ENCODE results near the gene RHBDD3.

The RHBDD3 gene

DNA sequence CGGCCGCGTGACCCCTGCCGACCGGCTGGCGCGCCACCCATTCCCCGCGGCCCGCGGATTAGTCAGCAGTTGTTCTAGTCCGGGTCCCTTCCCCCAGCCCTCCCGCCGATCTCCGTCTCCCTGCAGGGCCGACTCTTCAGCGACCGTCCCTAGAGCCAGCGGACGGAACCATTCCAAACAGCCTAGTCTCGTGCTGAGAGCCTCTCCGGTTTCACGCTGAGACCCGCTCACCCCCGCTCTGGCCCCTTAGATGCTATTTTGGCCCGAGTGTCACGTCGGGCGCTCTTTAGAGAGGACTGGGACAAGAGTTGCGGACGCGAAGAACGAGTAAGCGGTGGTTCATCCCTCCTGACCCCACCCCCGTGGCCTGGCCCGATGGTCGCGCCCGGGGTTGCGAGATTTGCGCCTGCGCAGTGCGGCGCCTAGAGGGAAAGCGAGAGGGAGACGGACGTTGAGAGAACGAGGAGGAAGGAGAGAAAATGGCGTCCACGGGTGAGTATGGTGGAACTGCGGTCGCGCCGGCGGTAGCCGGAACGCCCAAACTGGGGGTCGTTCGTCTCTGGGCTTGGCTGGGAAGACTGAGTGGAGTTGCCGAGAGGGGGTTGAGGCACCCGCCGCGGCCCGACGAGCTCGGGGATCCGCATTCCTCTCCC, at the start of gene RHBDD3, which contains the start of gene EWSR1:
Gene RHBDD3 (minus strand): TSS at position 124 of the 653 bp plus-strand sequence. CDS start 2,355 bp downstream, outside the sequence.
Gene EWSR1 (plus strand): TSS at position 411 of the 653 bp plus-strand sequence. CDS start 69 bp downstream, at position 480.
- peak; percentile 91 to 95 for DNase-seq (ENCODE audit: low read depth in 2 of 2)

DNA sequence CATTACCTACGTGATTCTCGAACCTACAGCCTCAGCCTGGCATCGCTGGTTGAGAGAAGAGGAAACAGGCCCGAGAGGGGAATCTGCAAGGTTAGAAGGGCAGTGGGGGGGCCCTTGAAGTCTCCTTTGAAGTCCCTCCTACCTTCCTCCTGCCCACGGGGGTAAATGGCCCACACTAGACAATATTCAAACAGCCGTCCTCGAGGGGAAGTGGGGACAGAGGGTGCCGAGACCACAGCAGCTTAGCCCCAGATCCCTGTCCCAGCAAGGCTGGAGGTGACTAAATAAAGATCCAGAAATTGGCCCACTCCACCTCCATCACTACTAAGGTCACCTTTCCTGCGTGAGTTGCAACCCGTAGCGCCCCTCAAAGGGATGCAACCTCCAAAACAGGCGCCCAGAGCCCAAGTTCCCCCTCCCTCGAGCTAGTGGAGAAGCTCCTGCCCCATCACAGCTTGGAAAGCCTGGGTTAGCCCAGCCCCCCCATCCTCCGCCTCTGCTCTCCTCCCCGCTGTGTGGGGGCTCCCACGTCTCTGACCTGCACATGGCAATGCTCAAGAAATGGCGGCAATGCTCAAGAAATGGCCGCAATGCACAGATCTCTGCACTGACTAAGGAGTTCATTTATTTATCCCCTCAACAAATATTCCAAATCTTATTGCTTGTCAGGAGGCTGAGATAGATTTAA, 48.5 kb upstream of the RHBDD3 start:
- DNase-seq (ENCODE audit: low read depth in 2 of 2): no peak

DNA sequence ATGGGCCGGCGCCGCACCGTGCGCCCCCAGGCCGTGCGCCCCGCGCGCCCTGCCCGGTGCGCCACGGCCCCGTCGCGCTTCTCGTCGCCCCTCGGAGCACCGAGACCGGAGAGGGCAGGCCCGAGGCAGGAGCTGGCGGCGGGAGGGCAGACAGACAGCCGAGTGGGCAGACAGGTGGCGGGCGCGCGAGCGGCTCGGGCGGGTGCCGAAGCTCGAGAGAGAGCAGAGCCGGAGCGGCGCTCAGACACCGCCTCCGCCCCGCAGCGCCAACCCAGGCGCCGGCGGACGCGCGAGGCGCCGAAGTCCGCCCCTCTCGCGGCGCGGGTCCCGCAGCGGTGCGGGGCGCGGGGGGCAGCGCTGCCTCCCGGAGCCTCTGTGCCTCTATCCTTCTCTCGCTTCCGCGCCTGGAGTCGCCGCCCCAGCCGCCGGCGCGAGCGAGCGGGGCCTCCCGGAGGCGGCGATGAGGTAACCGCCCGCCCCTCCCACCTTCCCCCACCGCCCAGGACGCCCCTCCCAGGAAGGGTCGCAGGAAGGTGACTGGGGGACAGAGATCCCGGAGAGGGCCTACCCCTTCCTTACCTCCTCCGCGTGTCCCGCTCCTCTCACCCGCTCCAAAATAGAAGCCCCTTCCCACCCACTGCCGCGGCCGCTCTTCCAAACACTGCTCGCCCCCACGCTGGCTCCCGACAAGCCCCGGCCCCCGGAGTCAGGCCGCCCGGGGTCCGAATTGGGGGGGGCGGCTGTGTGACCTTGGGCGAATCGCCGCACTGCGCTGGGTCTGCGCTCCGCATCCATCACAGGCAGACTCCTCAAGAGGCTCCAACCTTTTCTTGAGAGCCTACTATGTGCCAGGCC, 47.7 kb upstream of the RHBDD3 start, which contains the start of gene RASL10A:
Gene RASL10A (minus strand): TSS at position 412 of the 855 bp plus-strand sequence. CDS start 451 bp downstream, outside the sequence.
- DNase-seq (ENCODE audit: low read depth in 2 of 2): no peak

DNA sequence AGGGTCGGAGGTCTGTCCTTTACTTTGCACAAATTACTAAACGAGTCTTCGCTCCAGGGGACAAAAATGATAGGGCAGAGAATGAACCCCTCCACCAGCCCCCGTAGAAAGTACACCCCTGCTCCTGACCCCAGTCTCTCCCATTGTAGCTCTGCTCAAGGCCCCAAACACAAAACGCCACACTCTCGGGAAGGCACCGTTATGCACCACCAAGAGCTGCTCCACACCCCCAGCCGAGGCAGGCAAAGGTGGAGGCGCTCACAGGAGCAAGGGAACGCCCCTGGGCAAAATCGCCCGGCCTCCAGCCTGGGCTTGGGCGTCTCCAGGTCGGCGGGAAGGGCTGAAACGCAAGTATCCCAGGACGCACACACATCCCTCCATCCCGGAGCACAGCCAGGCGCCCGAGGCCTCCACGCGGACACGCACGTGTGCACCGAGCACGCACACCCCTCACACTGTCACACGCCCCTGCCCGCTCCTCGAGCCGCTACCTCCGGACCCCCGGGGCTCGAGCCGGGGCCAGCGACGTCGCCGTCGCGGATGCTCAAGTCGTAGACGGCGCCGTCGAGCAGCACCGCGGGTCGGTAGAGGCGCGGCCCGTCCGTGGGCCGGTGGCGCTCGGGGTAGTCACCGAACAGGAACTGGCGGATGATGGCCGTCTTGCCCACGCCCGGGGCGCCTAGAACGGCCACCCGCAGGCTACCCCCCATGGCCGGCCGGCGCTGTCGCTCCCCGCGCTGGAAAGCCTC, 46.9 kb upstream of the RHBDD3 start:
- DNase-seq (ENCODE audit: low read depth in 2 of 2): no peak

DNA sequence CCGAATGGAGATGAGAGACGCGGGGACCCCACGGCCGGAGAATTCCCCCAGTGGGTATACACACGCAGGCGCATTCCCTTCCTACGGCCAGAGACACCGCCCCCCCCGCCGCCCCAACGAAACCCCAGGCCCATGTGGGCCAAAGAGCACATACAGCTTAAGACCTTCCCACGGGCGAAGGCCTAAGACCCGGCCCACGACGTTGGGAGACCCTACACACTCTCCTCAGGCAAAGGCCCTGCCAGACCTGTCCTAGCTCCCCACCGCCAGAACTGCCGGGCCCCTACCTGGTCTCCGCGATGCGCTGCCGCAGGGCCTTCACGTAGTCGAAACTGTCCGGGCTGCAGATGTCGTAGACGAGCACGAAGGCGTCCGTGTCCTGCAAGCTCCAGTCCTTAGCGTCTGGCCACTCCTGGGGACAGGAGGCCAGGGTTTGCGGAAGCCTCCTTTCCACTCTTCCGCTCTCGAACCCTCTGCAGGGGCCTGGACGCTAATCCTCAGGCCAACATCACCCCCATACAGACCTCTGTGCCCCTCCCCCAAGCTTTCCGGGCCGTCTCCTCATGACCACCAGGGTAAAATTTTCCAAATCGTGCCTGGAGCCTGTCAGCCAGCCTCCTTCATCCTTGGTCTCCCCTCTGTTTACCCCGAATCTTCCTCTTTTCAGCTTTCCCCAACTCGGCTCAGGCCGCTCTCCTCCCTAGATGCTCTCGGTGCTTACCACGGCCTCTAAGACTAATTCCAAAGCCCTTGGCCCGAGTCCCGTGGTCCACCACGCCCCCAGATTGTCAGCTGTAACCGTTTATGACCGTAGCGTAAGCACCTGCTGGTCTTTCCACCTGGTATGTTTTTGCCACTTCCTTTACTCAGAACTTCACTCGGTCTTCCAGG, 46.0 kb upstream of the RHBDD3 start:
- no peak for DNase-seq (ENCODE audit: low read depth in 2 of 2)

DNA sequence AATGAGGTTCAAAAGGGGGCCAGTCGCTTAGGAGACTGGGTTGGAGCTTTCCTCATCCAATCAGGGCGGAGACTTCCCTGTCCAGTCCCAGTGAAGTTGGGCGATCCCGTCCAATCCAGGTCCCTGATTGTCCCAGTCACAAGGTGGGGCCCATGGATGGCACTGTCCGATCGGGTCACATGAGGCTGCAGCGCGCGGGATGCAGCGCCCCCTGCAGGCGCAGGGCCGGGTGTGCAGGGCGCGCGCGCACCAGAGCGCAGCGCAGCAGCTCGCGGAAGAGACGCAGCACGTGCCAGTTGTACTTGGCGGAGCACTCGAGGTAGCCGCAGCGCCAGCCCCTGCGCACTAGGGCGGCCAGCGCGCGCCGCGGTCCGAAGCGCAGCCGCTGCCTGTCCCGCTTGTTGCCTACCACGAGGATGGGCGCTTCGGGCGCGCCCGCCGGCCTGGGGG, 45.4 kb upstream of the RHBDD3 start:
- DNase-seq (ENCODE audit: low read depth in 2 of 2): no peak

DNA sequence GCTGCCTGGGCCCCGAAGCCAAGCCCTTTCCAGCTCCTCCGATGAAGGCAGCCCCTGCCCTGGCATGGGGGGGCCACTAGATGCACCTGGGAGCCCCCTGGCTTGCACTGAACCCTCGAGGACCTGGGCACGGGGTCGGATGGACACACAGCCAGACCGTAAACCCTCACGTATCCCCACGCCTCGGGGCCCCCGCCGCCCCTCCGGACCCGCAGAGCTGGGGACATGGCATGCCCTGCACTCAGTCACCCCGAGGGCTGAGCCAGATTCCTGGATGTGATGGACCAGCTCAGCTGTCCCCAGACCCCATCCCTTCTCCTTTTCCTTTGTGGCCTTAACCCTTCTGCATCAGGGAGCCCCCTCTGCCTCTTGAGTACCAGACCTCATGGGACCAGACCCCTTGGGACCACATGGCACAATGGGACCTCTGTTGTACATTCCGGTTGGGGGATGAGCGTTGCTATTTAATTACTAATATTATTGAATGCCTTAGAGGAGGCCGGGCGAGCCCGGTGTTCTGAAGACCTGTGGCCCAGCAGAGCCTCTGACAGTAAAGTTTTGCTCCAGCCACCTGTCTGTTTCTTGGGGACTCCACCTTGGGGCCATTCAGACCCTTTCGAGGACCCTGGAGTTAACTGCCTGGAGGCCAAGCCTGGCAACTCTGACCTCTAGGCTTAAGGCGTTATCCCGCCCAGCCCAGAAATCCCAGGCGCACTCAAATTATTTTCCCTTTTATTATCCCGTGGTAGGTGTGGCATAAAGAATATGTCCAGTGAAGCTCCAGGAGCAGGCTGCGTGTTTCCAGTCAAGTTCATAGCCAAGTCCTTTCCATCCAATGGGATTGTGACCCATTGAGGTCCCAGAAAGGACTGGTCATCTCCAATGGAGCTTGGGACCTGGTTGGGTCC, 44.7 kb upstream of the RHBDD3 start:
- DNase-seq (ENCODE audit: low read depth in 2 of 2): no peak

DNA sequence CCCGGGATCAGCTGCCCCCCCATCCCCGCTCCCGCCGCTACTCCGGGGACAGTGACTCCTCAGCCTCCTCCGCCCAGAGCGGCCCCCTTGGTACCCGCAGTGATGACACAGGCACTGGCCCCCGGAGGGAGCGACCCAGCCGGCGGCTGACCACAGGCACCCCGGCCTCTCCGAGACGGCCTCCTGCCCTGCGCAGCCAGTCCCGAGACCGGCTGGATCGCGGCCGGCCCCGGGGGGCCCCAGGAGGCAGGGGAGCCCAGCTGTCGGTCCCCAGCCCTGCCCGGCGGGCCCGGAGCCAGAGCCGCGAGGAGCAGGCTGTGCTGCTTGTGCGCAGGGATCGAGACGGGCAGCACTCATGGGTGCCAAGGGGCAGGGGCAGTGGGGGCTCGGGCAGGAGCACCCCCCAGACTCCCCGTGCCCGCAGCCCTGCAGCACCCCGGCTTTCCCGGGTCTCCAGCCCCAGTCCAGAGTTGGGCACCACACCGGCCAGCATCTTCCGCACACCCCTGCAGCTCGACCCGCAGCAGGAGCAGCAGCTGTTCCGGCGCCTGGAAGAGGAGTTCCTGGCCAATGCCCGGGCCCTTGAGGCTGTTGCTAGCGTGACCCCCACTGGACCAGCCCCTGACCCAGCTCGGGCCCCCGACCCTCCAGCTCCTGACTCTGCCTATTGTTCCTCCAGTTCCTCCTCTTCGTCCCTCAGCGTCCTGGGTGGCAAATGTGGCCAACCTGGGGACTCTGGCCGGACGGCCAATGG, 43.9 kb upstream of the RHBDD3 start:
- no peak for DNase-seq (ENCODE audit: low read depth in 2 of 2)

DNA sequence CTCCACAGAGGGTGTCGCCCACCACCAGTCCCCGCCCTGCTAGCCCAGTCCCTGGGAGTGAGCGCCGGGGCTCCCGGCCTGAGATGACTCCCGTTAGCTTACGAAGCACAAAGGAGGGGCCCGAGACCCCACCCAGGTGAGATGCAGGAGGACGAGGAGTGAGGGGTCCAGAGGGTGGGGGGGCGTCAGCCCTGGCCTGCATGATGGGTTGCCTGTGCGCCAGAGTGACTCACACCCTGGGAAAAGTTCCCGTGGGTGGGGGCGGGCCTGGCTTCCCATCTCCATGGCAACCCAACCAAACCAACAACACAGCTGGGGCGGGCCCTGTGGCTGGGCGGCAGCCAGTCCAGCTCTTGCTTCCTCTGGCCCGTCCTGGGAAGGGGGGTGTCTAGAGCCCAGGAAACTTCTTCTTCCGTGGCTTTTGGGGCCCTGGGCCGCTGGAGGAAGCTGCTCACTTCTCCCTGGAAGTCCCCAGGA, 43.1 kb upstream of the RHBDD3 start:
- peak; percentile 34 to 38 for DNase-seq (ENCODE audit: low read depth in 2 of 2)

DNA sequence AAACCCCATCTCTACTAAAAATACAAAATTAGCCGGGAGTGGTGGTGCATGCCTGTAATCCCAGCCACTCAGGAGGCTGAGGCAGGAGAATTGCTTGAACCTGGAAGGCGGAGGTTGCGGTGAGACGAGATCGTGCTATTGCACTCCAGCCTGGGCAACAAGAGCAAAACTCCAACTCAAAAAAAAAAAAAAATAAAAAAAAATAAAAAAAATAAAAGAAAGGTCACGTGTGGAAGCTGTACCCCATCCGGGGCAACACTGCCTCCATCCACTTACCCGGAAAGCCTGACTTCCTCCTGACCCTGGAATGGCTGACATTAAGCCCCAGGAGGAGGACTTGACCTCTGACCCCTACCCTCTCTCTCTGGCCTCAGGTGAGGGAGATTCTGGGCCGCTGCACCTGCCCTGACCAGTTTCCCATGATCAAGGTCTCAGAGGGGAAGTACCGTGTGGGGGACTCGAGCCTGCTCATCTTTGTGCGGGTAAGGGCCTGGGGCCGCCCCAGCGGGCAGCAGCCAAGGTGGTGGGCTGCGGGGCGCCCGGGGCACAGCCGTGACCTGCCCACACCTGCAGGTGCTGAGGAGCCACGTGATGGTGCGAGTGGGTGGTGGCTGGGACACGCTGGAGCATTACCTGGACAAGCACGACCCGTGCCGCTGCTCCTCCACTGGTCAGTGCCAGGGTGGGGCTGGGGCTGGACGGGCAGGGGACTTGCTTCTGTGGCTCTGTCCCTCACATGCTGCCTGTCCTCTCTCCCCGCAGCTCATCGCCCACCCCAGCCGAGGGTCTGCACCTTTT, 42.5 kb upstream of the RHBDD3 start:
- DNase-seq (ENCODE audit: low read depth in 2 of 2): no peak

DNA sequence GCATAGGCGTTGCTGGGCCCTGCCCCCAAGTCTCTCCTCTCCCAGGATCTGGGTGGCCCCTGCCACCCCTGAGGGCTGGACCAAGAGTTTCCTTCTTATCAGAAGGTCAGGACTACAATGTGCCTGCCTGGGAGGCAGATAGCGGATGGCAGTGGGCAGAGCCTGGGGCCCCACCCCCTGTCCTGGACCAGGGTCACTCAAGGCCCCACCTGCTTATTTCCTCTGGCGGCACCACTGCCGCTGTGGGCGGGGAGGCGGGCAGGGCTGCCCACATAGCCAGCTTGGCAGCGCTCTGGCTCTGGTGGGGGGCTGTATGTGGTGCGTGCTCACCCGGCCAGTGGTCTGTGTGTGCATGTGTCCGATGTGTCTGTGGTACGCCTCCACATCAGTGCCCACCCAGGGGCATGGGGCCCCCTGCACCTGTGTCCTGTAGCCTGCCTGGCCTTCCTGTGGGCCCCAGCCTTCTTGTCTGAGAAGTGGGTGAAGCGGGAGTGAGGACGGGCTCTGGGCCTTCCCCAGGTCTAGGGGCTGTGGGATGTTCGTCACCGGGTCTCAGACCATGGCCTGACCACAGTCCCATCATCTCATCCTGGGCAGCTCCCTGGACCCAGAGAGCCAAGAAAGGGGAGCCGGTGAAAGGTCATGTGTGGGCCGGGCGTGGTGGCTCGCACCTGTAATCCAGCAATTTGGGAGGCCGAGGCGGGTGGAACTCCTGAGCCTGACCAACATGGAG, 41.7 kb upstream of the RHBDD3 start:
- DNase-seq (ENCODE audit: low read depth in 2 of 2): no peak

DNA sequence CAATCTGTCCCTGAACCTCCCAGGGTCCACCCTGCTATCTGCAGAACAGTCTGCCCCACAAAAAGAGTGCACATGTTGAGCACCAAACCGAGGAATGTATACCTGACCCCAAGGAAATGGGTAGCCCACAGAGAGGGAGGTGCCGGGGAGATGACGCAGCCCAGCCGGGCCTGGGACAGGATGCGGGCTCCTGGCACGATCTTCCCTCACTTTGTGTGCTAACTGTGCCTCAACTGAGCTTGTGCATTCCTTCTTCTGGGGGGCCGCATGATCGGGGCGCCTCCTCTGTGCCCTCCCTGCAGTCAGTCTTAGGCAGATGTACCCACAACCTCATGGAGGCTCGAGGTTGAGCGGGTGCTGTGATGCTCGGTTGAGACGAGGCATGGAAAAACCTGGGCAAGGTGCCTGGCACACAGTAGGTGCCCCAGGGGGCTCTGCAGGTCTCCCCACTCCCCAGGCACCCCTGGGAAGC, 41.0 kb upstream of the RHBDD3 start:
- DNase-seq (ENCODE audit: low read depth in 2 of 2): no peak

DNA sequence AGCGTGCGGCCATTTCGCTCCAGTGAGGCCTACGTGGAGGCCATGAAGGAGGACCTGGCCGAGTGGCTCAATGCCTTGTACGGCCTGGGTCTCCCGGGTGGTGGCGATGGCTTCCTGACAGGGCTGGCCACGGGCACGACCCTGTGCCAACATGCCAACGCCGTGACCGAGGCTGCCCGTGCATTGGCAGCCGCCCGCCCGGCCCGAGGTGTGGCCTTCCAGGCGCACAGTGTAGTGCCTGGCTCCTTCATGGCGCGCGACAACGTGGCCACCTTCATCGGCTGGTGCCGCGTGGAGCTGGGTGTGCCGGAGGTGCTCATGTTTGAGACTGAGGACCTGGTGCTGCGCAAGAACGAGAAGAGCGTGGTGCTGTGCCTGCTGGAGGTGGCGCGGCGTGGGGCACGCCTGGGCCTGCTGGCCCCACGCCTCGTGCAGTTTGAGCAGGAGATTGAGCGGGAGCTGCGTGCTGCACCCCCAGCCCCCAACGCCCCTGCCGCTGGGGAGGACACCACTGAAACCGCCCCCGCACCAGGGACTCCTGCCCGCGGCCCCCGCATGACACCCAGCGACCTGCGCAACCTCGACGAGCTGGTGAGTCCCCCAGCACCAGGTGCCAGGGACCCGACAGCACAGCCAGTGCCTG, 40.5 kb upstream of the RHBDD3 start:
- no peak for DNase-seq (ENCODE audit: low read depth in 2 of 2)

DNA sequence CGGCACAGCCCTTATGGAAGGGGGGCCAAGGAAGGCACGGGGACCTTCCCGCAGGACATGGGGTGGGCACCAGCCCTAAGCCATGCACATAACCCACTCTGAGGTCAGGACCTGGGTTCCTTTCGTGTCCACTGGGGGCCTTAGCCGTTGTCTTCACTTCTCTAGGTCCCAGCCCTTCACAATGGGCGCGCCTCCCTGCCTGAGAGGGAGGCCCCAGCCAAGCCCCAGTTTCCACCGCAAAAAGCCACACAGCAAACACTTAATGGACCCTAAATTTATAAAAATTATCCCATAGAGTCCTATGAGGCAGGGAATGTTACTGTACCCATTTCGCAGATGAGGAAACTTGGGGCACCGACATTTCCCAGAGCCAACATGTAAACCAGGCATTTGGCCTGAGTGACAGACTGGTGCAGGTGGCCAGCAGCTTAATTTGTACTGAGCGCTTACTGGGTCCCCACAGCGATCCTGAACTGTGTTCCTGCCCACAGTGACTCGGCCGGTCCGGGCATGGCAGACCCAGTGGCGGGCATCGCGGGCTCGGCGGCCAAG, 39.9 kb upstream of the RHBDD3 start:
- no peak for DNase-seq (ENCODE audit: low read depth in 2 of 2)

DNA sequence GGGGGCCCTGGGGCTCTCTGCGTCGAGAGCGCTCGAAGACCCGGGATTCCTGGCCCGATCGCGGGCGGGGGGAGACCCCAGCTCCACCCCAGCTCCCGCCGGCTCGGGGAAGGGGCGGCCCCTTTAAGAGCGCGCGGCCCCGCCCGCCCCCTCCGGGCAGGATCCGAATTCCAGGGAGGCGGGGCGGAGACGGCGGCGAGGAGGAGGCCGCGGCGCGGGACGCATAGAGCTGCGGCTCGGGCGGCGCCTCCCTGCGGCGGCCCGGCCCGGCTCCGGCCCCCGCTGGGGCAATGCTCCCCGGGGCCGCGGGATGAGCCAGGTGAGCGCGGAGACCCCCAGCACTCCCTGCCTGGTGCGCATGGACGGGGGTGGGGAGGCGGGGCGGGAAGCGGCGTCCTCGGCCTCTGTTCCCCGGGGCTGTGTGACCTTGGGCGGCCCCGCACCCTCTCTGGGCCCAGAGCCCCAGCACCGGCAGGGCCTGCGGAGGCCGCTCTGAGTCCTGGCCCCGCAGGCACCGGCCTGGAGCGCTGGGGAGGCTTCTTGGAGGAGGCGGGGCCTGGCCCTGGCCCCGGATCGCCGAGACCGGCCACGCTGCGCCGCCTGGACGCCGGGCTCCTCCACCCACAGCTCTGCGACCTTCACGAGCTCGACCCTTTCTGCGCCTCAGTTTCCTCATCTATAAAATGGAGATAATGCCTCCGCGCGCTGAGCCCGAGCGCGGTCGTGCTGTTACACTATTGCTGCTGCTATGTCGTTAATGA, 39.2 kb upstream of the RHBDD3 start:
- no peak for DNase-seq (ENCODE audit: low read depth in 2 of 2)

All from activated CD8-positive, alpha-beta memory T cell treated with anti-CD3 and anti-CD28 coated beads for 4 hours (primary cell).